Astrocyte (in vitro differentiated cells and primary cell): ENCODE results near the gene CDT1.

Experiments used
- CTCF ChIP-seq: IDR thresholded peaks from 2 replicates; pipeline ENCODE4 v1.5.1; 2011; ENCODE audit warnings: low read depth, mild to moderate bottlenecking, inconsistent platforms, low read length, moderate library complexity; ENCODE audit not compliant: insufficient read depth
- EZH2 ChIP-seq: IDR thresholded peaks from 2 replicates; pipeline ENCODE4 v1.6.1; 2012; ENCODE audit warnings: mild to moderate bottlenecking, low read length, inconsistent platforms; ENCODE audit not compliant: insufficient read depth

DNA sequence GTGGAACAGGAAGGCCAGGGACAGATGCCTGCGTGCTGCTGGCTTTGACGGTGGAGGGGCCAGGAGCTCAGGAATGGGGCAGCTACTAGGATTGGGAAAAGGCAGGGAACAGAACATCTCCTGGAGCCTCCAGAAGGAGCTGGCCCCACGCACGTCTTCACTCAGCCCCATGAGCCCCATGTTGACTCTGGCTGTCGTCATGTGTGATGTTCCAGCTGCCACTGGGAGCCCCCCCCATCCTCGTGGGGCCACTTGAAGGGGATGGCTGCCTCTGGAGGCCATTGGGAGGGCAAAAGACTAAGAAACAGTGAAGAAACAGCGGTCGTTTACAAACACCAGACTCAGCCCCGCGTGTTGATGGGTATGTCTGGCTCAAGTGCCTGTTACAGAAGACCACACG is 26.7 kb downstream of the CDT1 start:
- no peak for TF ChIP-seq CTCF
- TF ChIP-seq EZH2, result no peak
